ENCODE measurements around the gene PPP1R1A.
A peak's percentile ranks its signal among the peaks of the same experiment; 100 is the strongest.

The PPP1R1A gene

GRCh38 chr12:54603173-54603814 is 14.8 kb upstream of the PPP1R1A start:
- DNase-seq (ENCODE audit: low read depth) = peak; percentile 29

- DNase-seq (ENCODE audit: low read depth) = no peak
These were observed 14.2 kb upstream of the PPP1R1A start for GRCh38 chr12:54602661-54603060.

GRCh38 chr12:54601841-54602240 is 13.4 kb upstream of the PPP1R1A start:
- DNase-seq (ENCODE audit: low read depth) = no peak

- DNase-seq (ENCODE audit: low read depth) = no peak
These were observed 10.5 kb upstream of the PPP1R1A start for GRCh38 chr12:54598970-54599369.

GRCh38 chr12:54596526-54596946 is 8.1 kb upstream of the PPP1R1A start:
- peak; percentile 13 for DNase-seq (ENCODE audit: low read depth)

GRCh38 chr12:54595471-54595870 is 7.0 kb upstream of the PPP1R1A start:
- DNase-seq (ENCODE audit: low read depth) = no peak

GRCh38 chr12:54593725-54594124 is 5.3 kb upstream of the PPP1R1A start:
- no peak for DNase-seq (ENCODE audit: low read depth)

GRCh38 chr12:54593135-54593534 is 4.7 kb upstream of the PPP1R1A start:
- DNase-seq (ENCODE audit: low read depth) = no peak

GRCh38 chr12:54592316-54592715 is 3.9 kb upstream of the PPP1R1A start:
- DNase-seq (ENCODE audit: low read depth) = no peak

GRCh38 chr12:54590978-54591591 is 2.6 kb upstream of the PPP1R1A start:
- DNase-seq (ENCODE audit: low read depth) = no peak

- DNase-seq (ENCODE audit: low read depth) = no peak
These were observed 1.5 kb upstream of the PPP1R1A start for GRCh38 chr12:54589964-54590363.

- DNase-seq (ENCODE audit: low read depth) = no peak
These were observed 420 bp upstream of the PPP1R1A start for GRCh38 chr12:54588890-54589267.

GRCh38 chr12:54587315-54587873 is 1.1 kb downstream of the PPP1R1A start:
- no peak for DNase-seq (ENCODE audit: low read depth)

GRCh38 chr12:54586620-54587019 is 1.8 kb downstream of the PPP1R1A start:
- DNase-seq (ENCODE audit: low read depth) = no peak

GRCh38 chr12:54585243-54585642 is 3.2 kb downstream of the PPP1R1A start:
- no peak for DNase-seq (ENCODE audit: low read depth)

GRCh38 chr12:54584128-54584527 is 4.3 kb downstream of the PPP1R1A start:
- DNase-seq (ENCODE audit: low read depth) = no peak

GRCh38 chr12:54583726-54584125 is 4.7 kb downstream of the PPP1R1A start:
- DNase-seq (ENCODE audit: low read depth) = no peak

GRCh38 chr12:54581412-54581811 is 7.0 kb downstream of the PPP1R1A start:
- no peak for DNase-seq (ENCODE audit: low read depth)

GRCh38 chr12:54579696-54580333 is 8.6 kb downstream of the PPP1R1A start:
- peak; percentile 62 for DNase-seq (ENCODE audit: low read depth)

GRCh38 chr12:54579258-54579657 is 9.2 kb downstream of the PPP1R1A start:
- DNase-seq (ENCODE audit: low read depth) = no peak

GRCh38 chr12:54578778-54579177 is 9.7 kb downstream of the PPP1R1A start:
- no peak for DNase-seq (ENCODE audit: low read depth)

- no peak for DNase-seq (ENCODE audit: low read depth)
These were observed 15.6 kb downstream of the PPP1R1A start for GRCh38 chr12:54572881-54573280.
